Measurements from ENCODE around the gene C16orf87.

DNA sequence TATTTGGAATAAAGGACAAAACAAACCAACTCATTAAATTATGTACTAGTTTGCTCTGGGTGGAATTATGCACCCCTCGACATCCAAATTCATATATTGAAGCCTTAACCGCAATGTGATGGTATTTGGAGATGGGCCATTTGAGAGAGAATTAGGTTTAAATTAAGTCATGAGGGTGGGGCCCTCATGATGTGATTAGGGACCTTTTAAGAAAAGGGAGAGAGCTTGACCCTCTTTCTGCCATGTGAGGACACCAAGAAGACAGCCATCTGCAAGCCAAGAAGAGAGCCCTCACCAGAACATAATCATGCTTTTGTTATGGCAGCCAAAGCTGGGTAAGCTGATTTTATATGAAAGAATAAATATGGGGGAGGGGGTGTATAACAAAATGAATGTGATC lies 2.0 kb downstream of the C16orf87 start:
- TF ChIP-seq, protein P1, sequence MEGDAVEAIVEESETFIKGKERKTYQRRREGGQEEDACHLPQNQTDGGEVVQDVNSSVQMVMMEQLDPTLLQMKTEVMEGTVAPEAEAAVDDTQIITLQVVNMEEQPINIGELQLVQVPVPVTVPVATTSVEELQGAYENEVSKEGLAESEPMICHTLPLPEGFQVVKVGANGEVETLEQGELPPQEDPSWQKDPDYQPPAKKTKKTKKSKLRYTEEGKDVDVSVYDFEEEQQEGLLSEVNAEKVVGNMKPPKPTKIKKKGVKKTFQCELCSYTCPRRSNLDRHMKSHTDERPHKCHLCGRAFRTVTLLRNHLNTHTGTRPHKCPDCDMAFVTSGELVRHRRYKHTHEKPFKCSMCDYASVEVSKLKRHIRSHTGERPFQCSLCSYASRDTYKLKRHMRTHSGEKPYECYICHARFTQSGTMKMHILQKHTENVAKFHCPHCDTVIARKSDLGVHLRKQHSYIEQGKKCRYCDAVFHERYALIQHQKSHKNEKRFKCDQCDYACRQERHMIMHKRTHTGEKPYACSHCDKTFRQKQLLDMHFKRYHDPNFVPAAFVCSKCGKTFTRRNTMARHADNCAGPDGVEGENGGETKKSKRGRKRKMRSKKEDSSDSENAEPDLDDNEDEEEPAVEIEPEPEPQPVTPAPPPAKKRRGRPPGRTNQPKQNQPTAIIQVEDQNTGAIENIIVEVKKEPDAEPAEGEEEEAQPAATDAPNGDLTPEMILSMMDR (IDR thresholded peaks at IDR 0.05): no peak
- TF ChIP-seq POLR2A (IDR thresholded peaks at IDR 0.05): no peak
